ENCODE results near the gene RNF32. TPM values are rescaled to one million over a fixed set of nuclear protein-coding genes. Genes with fewer than 3 reads are reported as not detected.

RNF32 gene
- total and polyA plus RNA-seq, 4 donors, result 0.59 to 1.3 (median 0.72) TPM

DNA sequence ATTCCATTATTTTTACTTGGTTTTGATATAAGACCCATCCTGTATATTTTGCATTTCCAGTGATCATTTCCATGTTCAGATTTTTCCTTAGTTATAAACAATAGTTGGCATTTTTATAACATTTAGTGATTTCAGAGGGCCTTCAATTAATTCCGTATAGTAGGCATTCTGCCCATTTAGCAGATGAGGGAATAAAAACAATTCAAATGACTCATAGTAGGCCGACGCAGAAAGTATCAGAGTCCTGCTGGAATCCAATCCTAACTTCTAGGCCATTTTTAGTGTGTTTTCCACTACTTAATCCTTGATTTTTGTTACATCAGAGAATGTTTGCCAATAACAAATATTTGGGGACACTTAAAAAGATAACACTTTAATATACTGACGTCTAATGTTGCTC lies 15.4 kb downstream of the RNF32 start:
- TF ChIP-seq TAF1 (conservative IDR thresholded peaks at IDR 0.05) (no peak), NR2F2 (IDR thresholded peaks at IDR 0.05) (no peak), YY1 (IDR thresholded peaks at IDR 0.05) (no peak)
- TF ChIP-seq, protein P1, sequence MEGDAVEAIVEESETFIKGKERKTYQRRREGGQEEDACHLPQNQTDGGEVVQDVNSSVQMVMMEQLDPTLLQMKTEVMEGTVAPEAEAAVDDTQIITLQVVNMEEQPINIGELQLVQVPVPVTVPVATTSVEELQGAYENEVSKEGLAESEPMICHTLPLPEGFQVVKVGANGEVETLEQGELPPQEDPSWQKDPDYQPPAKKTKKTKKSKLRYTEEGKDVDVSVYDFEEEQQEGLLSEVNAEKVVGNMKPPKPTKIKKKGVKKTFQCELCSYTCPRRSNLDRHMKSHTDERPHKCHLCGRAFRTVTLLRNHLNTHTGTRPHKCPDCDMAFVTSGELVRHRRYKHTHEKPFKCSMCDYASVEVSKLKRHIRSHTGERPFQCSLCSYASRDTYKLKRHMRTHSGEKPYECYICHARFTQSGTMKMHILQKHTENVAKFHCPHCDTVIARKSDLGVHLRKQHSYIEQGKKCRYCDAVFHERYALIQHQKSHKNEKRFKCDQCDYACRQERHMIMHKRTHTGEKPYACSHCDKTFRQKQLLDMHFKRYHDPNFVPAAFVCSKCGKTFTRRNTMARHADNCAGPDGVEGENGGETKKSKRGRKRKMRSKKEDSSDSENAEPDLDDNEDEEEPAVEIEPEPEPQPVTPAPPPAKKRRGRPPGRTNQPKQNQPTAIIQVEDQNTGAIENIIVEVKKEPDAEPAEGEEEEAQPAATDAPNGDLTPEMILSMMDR (IDR thresholded peaks at IDR 0.05; ENCODE audit: low read depth, low read length, missing input control), result no peak
- TF ChIP-seq, protein P2, sequence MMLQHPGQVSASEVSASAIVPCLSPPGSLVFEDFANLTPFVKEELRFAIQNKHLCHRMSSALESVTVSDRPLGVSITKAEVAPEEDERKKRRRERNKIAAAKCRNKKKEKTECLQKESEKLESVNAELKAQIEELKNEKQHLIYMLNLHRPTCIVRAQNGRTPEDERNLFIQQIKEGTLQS (IDR thresholded peaks at IDR 0.05), result no peak
- H3K4me3 ChIP-seq (ENCODE audit: low read depth in 1 of 3, low read length in 3 of 3), result no peak overlapping the region
- no peak for DNase-seq (ENCODE audit: low spot score)
- H3K36me3 ChIP-seq (ENCODE audit: control insufficient read depth in 4 of 4, insufficient read depth in 3 of 4, low read depth in 1 of 4, low read length in 3 of 4), result no peaks in the 10 kb centered on the region
- H3K4me1 ChIP-seq (ENCODE audit: control insufficient read depth in 4 of 4, insufficient read depth in 4 of 4, low read length in 3 of 4), result no peaks in the 10 kb centered on the region
- no peaks in the 10 kb centered on the region for H3K27me3 ChIP-seq (ENCODE audit: control insufficient read depth in 4 of 4, insufficient read depth in 4 of 4, low read length in 3 of 4)
- 43% methylated on average over 4 of the region's 4 CpGs for WGBS
- H3K9me3 ChIP-seq (ENCODE audit: control insufficient read depth in 4 of 4, low read length in 3 of 4), result no peaks in the 10 kb centered on the region
- H3K9ac ChIP-seq (ENCODE audit: low read depth in 1 of 2, low read length in 2 of 2), result no peak overlapping the region
- no peak overlapping the region for H3K27ac ChIP-seq (ENCODE audit: low read depth in 1 of 2, low read length in 2 of 2)

DNA sequence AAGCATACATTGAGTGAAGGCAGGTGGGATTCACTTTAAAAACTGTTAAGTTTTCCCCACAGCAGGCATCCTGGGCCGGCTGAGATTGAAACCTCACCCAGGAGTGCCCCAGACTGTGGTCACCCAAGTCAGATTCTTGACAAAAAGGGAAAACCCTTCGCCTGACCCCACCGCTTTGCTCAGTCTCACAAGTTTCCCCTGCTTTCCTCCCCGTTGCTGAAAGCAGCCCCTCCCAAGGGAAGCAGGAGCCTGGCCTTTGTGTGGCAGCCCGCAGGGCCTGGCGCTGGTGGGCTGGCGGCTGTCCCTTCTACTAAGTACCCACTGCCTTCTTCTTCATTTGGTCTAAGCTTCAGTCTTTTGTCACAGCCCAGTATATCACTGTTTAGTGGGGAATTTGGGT lies 16.0 kb downstream of the RNF32 start:
- H3K9me3 ChIP-seq (ENCODE audit: control insufficient read depth in 4 of 4, low read length in 3 of 4), result no peaks in the 10 kb centered on the region
- no peak for DNase-seq (ENCODE audit: low spot score)

DNA sequence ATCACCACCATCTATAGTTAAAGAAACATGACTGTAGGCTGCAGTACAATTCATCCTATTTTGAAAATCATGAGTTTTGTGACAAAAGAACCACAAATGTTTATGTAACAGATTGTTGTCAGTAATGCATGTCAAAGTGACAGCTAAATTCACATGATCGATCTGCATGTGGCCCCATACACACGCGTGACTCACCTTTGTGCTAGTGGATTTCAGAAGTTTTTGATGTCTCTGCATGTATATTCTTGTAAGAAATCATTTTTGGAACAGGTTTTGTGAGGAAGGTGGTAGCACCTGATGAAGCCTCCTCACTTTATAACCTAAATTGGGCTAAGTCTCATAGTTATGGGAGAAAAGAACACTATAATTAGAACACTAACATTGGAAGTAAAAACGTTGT lies 17.1 kb downstream of the RNF32 start:
- H3K36me3 ChIP-seq (ENCODE audit: control insufficient read depth in 4 of 4, insufficient read depth in 3 of 4, low read depth in 1 of 4, low read length in 3 of 4), result no peaks in the 10 kb centered on the region
- TF ChIP-seq, protein P3, sequence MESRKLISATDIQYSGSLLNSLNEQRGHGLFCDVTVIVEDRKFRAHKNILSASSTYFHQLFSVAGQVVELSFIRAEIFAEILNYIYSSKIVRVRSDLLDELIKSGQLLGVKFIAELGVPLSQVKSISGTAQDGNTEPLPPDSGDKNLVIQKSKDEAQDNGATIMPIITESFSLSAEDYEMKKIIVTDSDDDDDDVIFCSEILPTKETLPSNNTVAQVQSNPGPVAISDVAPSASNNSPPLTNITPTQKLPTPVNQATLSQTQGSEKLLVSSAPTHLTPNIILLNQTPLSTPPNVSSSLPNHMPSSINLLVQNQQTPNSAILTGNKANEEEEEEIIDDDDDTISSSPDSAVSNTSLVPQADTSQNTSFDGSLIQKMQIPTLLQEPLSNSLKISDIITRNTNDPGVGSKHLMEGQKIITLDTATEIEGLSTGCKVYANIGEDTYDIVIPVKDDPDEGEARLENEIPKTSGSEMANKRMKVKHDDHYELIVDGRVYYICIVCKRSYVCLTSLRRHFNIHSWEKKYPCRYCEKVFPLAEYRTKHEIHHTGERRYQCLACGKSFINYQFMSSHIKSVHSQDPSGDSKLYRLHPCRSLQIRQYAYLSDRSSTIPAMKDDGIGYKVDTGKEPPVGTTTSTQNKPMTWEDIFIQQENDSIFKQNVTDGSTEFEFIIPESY (IDR thresholded peaks at IDR 0.05), result no peak
- TF ChIP-seq RAD21 (IDR thresholded peaks at IDR 0.05), result no peak
- no peak for TF ChIP-seq EGR1 (IDR thresholded peaks at IDR 0.05; ENCODE audit: low read depth in 2 of 2)
- TF ChIP-seq, protein P4, sequence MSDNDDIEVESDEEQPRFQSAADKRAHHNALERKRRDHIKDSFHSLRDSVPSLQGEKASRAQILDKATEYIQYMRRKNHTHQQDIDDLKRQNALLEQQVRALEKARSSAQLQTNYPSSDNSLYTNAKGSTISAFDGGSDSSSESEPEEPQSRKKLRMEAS (IDR thresholded peaks at IDR 0.05), result no peak

More for the DNA sequence above, 16.0 kb downstream of the RNF32 start:
- Histone ChIP-seq H3K9ac (ENCODE audit: low read depth in 1 of 2, low read length in 2 of 2) (no peak overlapping the region), H3K4me1 (ENCODE audit: control insufficient read depth in 4 of 4, insufficient read depth in 4 of 4, low read length in 3 of 4) (no peaks in the 10 kb centered on the region), H3K36me3 (ENCODE audit: control insufficient read depth in 4 of 4, insufficient read depth in 3 of 4, low read depth in 1 of 4, low read length in 3 of 4) (no peaks in the 10 kb centered on the region), H3K27ac (ENCODE audit: low read depth in 1 of 2, low read length in 2 of 2) (no peak overlapping the region), H3K27me3 (ENCODE audit: control insufficient read depth in 4 of 4, insufficient read depth in 4 of 4, low read length in 3 of 4) (no peaks in the 10 kb centered on the region), H3K4me3 (ENCODE audit: low read depth in 1 of 3, low read length in 3 of 3) (no peak overlapping the region)
- 84% methylated on average over 7 of the region's 7 CpGs for WGBS
- TF ChIP-seq, protein P5, sequence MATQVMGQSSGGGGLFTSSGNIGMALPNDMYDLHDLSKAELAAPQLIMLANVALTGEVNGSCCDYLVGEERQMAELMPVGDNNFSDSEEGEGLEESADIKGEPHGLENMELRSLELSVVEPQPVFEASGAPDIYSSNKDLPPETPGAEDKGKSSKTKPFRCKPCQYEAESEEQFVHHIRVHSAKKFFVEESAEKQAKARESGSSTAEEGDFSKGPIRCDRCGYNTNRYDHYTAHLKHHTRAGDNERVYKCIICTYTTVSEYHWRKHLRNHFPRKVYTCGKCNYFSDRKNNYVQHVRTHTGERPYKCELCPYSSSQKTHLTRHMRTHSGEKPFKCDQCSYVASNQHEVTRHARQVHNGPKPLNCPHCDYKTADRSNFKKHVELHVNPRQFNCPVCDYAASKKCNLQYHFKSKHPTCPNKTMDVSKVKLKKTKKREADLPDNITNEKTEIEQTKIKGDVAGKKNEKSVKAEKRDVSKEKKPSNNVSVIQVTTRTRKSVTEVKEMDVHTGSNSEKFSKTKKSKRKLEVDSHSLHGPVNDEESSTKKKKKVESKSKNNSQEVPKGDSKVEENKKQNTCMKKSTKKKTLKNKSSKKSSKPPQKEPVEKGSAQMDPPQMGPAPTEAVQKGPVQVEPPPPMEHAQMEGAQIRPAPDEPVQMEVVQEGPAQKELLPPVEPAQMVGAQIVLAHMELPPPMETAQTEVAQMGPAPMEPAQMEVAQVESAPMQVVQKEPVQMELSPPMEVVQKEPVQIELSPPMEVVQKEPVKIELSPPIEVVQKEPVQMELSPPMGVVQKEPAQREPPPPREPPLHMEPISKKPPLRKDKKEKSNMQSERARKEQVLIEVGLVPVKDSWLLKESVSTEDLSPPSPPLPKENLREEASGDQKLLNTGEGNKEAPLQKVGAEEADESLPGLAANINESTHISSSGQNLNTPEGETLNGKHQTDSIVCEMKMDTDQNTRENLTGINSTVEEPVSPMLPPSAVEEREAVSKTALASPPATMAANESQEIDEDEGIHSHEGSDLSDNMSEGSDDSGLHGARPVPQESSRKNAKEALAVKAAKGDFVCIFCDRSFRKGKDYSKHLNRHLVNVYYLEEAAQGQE (IDR thresholded peaks at IDR 0.05), result no peak
- TF ChIP-seq JUND (IDR thresholded peaks at IDR 0.05) (no peak), FOXA1 (IDR thresholded peaks at IDR 0.05) (no peak)

More for the DNA sequence above, 17.1 kb downstream of the RNF32 start:
- H3K9me3 ChIP-seq (ENCODE audit: control insufficient read depth in 4 of 4, low read length in 3 of 4), result no peaks in the 10 kb centered on the region
- no peak overlapping the region for H3K27ac ChIP-seq (ENCODE audit: low read depth in 1 of 2, low read length in 2 of 2)
- H3K9ac ChIP-seq (ENCODE audit: low read depth in 1 of 2, low read length in 2 of 2), result no peak overlapping the region
- DNase-seq (ENCODE audit: low spot score), result no peak
- 90% methylated on average over 4 of the region's 4 CpGs for WGBS
- no peaks in the 10 kb centered on the region for H3K27me3 ChIP-seq (ENCODE audit: control insufficient read depth in 4 of 4, insufficient read depth in 4 of 4, low read length in 3 of 4)
- H3K4me3 ChIP-seq (ENCODE audit: low read depth in 1 of 3, low read length in 3 of 3), result no peak overlapping the region
- H3K4me1 ChIP-seq (ENCODE audit: control insufficient read depth in 4 of 4, insufficient read depth in 4 of 4, low read length in 3 of 4), result no peaks in the 10 kb centered on the region
